IMR-90 (cell line): ENCODE results near the gene ITFG1. TPM values are rescaled to one million over a fixed set of nuclear protein-coding genes. Genes with fewer than 3 reads are reported as not detected.

Source experiments
- ATAC-seq: fragments of 200-7000 bp; cut with Tn5 transposase; 2 replicates; pipeline ENCODE4 v1.9.1; 2020; ENCODE audit warnings: low read depth, mild to moderate bottlenecking, moderate library complexity
- BruUV-seq: library from RNA; stranded (reverse); fragments of 400-500 nt; replicated peaks from 2 replicates; lab custom pipeline; 2021; lab: Mats Ljungman, UMichigan
- CTCF ChIA-PET: fragments of 300-600 bp; formaldehyde crosslinking; extraction: SDS; loops from one replicate; lab custom pipeline; 2021; ENCODE audit warnings: antibody characterized with exemption; lab: Yijun Ruan, JAX
- POLR2A ChIA-PET: fragments of 300-600 bp; sonication (Branson Sonifier 250); formaldehyde crosslinking; loops from one replicate; lab custom pipeline; 2022; ENCODE audit warnings: antibody characterized with exemption; ENCODE audit not compliant: unreplicated experiment; lab: Charles Lee
- DNase-seq: peaks from one replicate; pipeline ENCODE4 v3.0.0; 2013
- H2AFZ ChIP-seq: replicated peaks from 2 replicates; pipeline ENCODE3; 2013; ENCODE audit warnings: low read length, mild to moderate bottlenecking; ENCODE audit not compliant: poor library complexity
- H2AK5ac ChIP-seq: 2 replicates; pipeline ENCODE4 v1.6.1; 2013; ENCODE audit warnings: low read depth, low read length, inconsistent platforms
- H2AK9ac ChIP-seq: replicated peaks from 2 replicates; pipeline ENCODE3; 2013; ENCODE audit warnings: mild to moderate bottlenecking, low read depth, low read length, moderate library complexity; ENCODE audit not compliant: poor library complexity
- H2BK120ac ChIP-seq: 2 replicates; pipeline ENCODE4 v1.6.1; 2013; ENCODE audit warnings: low read depth, low read length, inconsistent platforms
- H2BK15ac ChIP-seq: 3 replicates; pipeline ENCODE4 v1.6.1; 2013; ENCODE audit warnings: low read depth, low read length, inconsistent platforms
- H2BK20ac ChIP-seq: 2 replicates; pipeline ENCODE4 v1.6.1; 2013; ENCODE audit warnings: low read depth, mild to moderate bottlenecking, inconsistent platforms, low read length, moderate library complexity
- H2BK5ac ChIP-seq: 2 replicates; pipeline ENCODE4 v1.6.1; 2013; ENCODE audit warnings: mild to moderate bottlenecking, low read depth, low read length, inconsistent platforms; ENCODE audit not compliant: poor library complexity, severe bottlenecking
- H3K14ac ChIP-seq: replicated peaks from 2 replicates; pipeline ENCODE4 v1.6.1; 2013; ENCODE audit warnings: low read depth, low read length, inconsistent platforms
- H3K18ac ChIP-seq: 2 replicates; pipeline ENCODE4 v1.6.1; 2013; ENCODE audit warnings: low read depth, low read length, control low read depth
- H3K23ac ChIP-seq: 2 replicates; pipeline ENCODE4 v1.6.1; 2013; ENCODE audit warnings: low read depth, low read length, inconsistent platforms
- H3K27ac ChIP-seq: 2 replicates; pipeline ENCODE4 v1.5.1; 2013; ENCODE audit warnings: mild to moderate bottlenecking, control low read depth, low read length; ENCODE audit not compliant: insufficient read depth
- H3K27me3 ChIP-seq: 2 replicates; pipeline ENCODE4 v1.6.1; 2013; ENCODE audit warnings: low read length; ENCODE audit not compliant: control insufficient read depth, insufficient read depth
- H3K36me3 ChIP-seq: 2 replicates; pipeline ENCODE4 v1.6.1; 2013; ENCODE audit warnings: low read length, mixed read lengths; ENCODE audit not compliant: control insufficient read depth, insufficient read depth
- H3K4ac ChIP-seq: 2 replicates; pipeline ENCODE4 v1.6.1; 2013; ENCODE audit warnings: low read depth, low read length, inconsistent platforms
- H3K4me1 ChIP-seq: 2 replicates; pipeline ENCODE4 v1.6.1; 2013; ENCODE audit warnings: low read length, mixed read lengths; ENCODE audit not compliant: control insufficient read depth, insufficient read depth
- H3K4me2 ChIP-seq: 2 replicates; pipeline ENCODE4 v1.6.1; 2013; ENCODE audit warnings: low read depth, mild to moderate bottlenecking, control low read depth, low read length, moderate library complexity
- H3K4me3 ChIP-seq: 2 replicates; pipeline ENCODE4 v1.5.1; 2013; ENCODE audit warnings: low read depth, mild to moderate bottlenecking, control low read depth, low read length, moderate library complexity; ENCODE audit not compliant: insufficient read depth
- H3K56ac ChIP-seq: 2 replicates; pipeline ENCODE4 v1.6.1; 2013; ENCODE audit warnings: low read length, inconsistent platforms; ENCODE audit not compliant: insufficient read depth; ENCODE audit errors: extremely low read depth
- H3K79me1 ChIP-seq, 2 experiments: 2 replicates each; pipeline ENCODE4 v1.6.1; 2013; ENCODE audit warnings: low read length in 2 of 2, inconsistent platforms in 1 of 2, low read depth in 1 of 2
- H3K9ac ChIP-seq: 2 replicates; pipeline ENCODE4 v1.6.1; 2013; ENCODE audit warnings: low read depth, low read length, control low read depth
- H3K9me1 ChIP-seq: 2 replicates; pipeline ENCODE4 v1.6.1; 2013; ENCODE audit warnings: low read length, inconsistent platforms; ENCODE audit not compliant: insufficient read depth
- H3K9me3 ChIP-seq: 2 replicates; pipeline ENCODE4 v1.6.1; 2013; ENCODE audit warnings: low read length; ENCODE audit not compliant: control insufficient read depth, insufficient read depth
- H4K20me1 ChIP-seq: 2 replicates; pipeline ENCODE4 v1.6.1; 2013; ENCODE audit warnings: low read length, inconsistent platforms; ENCODE audit not compliant: insufficient read depth
- H4K5ac ChIP-seq: 2 replicates; pipeline ENCODE4 v1.6.1; 2013; ENCODE audit warnings: mild to moderate bottlenecking, low read depth, low read length, control low read depth
- H4K8ac ChIP-seq, 2 experiments: 2 replicates each; pipeline ENCODE4 v1.6.1; 2013; ENCODE audit warnings: low read depth in 2 of 2, low read length in 2 of 2, control low read depth in 1 of 2, inconsistent platforms in 1 of 2
- H4K91ac ChIP-seq: 2 replicates; pipeline ENCODE4 v1.6.1; 2013; ENCODE audit warnings: low read depth, low read length, inconsistent platforms; ENCODE audit not compliant: insufficient read depth
- CHD1 ChIP-seq: IDR thresholded peaks from 2 replicates; pipeline ENCODE4 v1.6.1; 2012; ENCODE audit warnings: low read depth, low read length, improper control_type of control experiment
- CTCF ChIP-seq: conservative IDR thresholded peaks from 2 replicates; pipeline ENCODE4 v1.5.1; 2012; ENCODE audit warnings: mild to moderate bottlenecking, low read depth, low read length, improper control_type of control experiment
- ELK1 ChIP-seq: fragments of 150-350 bp; IDR thresholded peaks from 2 replicates; pipeline ENCODE4 v1.6.1; 2016; ENCODE audit warnings: low read depth, mild to moderate bottlenecking, low read length, moderate library complexity, borderline replicate concordance
- MAZ ChIP-seq: IDR thresholded peaks from 2 replicates; pipeline ENCODE4 v1.6.1; 2012; ENCODE audit warnings: low read depth, mild to moderate bottlenecking, low read length, improper control_type of control experiment, moderate library complexity, borderline replicate concordance
- MXI1 ChIP-seq: IDR thresholded peaks from 2 replicates; pipeline ENCODE4 v1.6.1; 2012; ENCODE audit warnings: low read depth, mild to moderate bottlenecking, low read length, moderate library complexity, borderline replicate concordance
- RCOR1 ChIP-seq: IDR thresholded peaks from 2 replicates; pipeline ENCODE4 v1.6.1; 2012; ENCODE audit warnings: mild to moderate bottlenecking, low read length, improper control_type of control experiment; ENCODE audit not compliant: insufficient replicate concordance
- WGBS, 2 experiments: methylation state at CpG; one replicate each; pipeline versions ENCODE4 v1.1.5 to v1.1.7; 2013; ENCODE audit warnings: missing lambda C conversion rate in 2 of 2; ENCODE audit not compliant: insufficient read length in 1 of 2; ENCODE audit errors: extremely low coverage in 2 of 2; 5-methylcytosine and 5-hydroxymethylcytosine counted together
- dilution Hi-C: fragments of 300-500 bp; cut with HindIII; formaldehyde crosslinking; loops from one replicate; pipeline ENCODE4 v1.14.3; 2018; ENCODE audit warnings: low sequenced_read_pairs; ENCODE audit not compliant: unreplicated experiment
- in situ Hi-C: fragments of 300-500 bp; cut with MboI; formaldehyde crosslinking; loops from 3 replicates; pipeline ENCODE4 v1.14.3; 2019; ENCODE audit warnings: low sequenced_read_pairs, inconsistent platforms, mixed read lengths
- intact Hi-C: fragments of 100-400 bp; cut with micrococcal nuclease; formaldehyde crosslinking; loops from 2 replicates; pipeline ENCODE4 v1.10.0; 2022
- polyA plus RNA-seq, 3 experiments: library from polyadenylated mRNA; depleted of rRNA; stranded (reverse); fragments of >200 nt; gene quantifications; 2 replicates each; pipeline ENCODE4 v1.2.3, GENCODE V29; 2012; ENCODE audit warnings: low replicate concordance in 1 of 3
- total RNA-seq: library from RNA; depleted of rRNA; stranded (reverse); fragments of >200 nt; gene quantifications from 2 replicates; pipeline ENCODE4 v1.2.3, GENCODE V29; 2012

The ITFG1 gene
- total and polyA plus RNA-seq, 2 of the 4 experiments (the other 2 are of a cell fraction) = 54.3 to 60.4 TPM

- no TSS peak for BruUV-seq
- Histone ChIP-seq H3K4ac (no peak overlapping the region), H3K9me3 (no peaks in the 10 kb centered on the region), H3K27me3 (no peaks in the 10 kb centered on the region), H2AK9ac (peak overlapping the region; percentile 48), H2BK120ac (no peak overlapping the region), H3K27ac (no peak overlapping the region), H3K4me1 (no peaks in the 10 kb centered on the region), H3K18ac (no peak overlapping the region), H2AFZ (no peak overlapping the region), H4K20me1 (no peaks in the 10 kb centered on the region), H2BK15ac (no peak overlapping the region), H3K36me3 (no peaks in the 10 kb centered on the region), H4K5ac (no peak overlapping the region), H3K4me2 (no peak overlapping the region), H3K9me1 (no peaks in the 10 kb centered on the region), H3K23ac (no peak overlapping the region), H4K91ac (no peak overlapping the region), H3K9ac (no peak overlapping the region), H3K79me1 (no peaks in the 10 kb centered on the region), H3K56ac (no peak overlapping the region), H2BK5ac (no peak overlapping the region), H4K8ac (no peak overlapping the region), H3K14ac (no peak overlapping the region), H3K4me3 (no peak overlapping the region), H2BK20ac (no peak overlapping the region), H2AK5ac (no peak overlapping the region)
- dilution Hi-C loops (no loop called here), intact Hi-C loops (no loop called here), in situ Hi-C loops (loop anchor here (25.0 kb wide), 1 partner anchor 512 kb away; no protein-coding TSS in a partner anchor)
- no peak for TF ChIP-seq ELK1
- no peak for TF ChIP-seq RCOR1
- no peak for TF ChIP-seq CTCF
- TF ChIP-seq MXI1 = no peak
- TF ChIP-seq MAZ = no peak
- TF ChIP-seq CHD1 = no peak
- WGBS, 2 experiments = 100% methylated on average over 1 of the region's 3 CpGs; no CpG with 5 or more reads in 1 of the 2 experiments
- ATAC-seq (no peak), DNase-seq (no peak)
- ChIA-PET CTCF (interaction anchor here (1.9 kb wide), 1 partner anchor 8 kb away, joined by 9 read pairs; no protein-coding TSS in a partner anchor), POLR2A (no interaction called here)
These were observed 310.8 kb downstream of the ITFG1 start for GRCh38 chr16:47150067-47150466.
